ENCODE measurements around the gene PPP1R9A.

Gene PPP1R9A

DNA sequence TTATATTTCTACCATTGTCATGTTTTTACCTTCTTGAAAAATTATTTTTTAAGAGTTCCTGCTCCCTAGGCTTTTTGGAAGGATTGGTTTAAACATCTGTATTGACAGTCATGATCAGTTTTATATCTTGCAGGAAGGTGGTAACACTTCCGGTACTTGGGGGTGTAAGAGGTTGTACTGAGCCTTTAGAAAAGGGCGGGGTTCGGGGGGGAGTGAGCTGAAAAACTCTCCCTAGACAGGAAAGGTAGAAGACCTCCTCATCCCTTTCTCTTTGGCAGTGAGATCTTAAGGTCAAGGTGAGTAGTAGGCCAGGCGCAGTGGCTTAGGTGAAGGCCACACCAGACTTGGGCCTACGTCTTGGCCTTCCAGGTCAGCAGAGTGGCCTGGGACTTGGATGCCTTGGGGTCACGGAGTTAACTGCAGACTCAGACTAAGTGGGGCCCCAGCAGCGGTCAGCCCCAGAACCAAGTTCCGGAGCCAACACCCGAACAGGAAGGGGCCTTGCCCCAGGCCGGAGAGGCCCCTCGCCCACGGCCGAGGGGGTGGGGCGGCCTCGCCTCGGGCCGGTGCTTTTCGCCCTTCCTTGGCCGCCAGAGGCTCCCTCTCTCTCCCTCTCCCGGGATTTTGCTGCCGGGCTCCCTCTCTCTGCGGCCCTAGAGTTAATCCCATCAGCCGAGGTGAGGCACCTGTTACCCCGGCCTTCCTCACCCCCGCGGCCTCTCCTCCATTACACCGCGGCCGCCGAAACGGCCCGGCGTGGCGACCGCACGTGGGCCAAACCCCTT lies at the start of gene PPP1R9A:
TSS of gene PPP1R9A (plus strand) at position 569 of the 785 bp plus-strand sequence. CDS start 2,520 bp downstream, outside the sequence.
- DNase-seq (ENCODE audit: low read depth) = no peak
- Histone ChIP-seq H3K9me3 (ENCODE audit: control insufficient read depth, low read length) (no peaks in the 10 kb centered on the region), H3K36me3 (ENCODE audit: control insufficient read depth, insufficient read depth, low read length, severe bottlenecking) (no peaks in the 10 kb centered on the region), H3K27me3 (replicated peaks; ENCODE audit: control insufficient read depth, insufficient read depth, low read length) (no peaks in the 10 kb centered on the region), H3K4me1 (ENCODE audit: control insufficient read depth, insufficient read depth, low read length) (peaks cover 17% of the 10 kb centered on the region), H3K9ac (ENCODE audit: low read length) (peak within 1 kb of the TSS; percentile 68), H3K4me3 (ENCODE audit: low read length) (peak within 1 kb of the TSS; percentile 87)

DNA sequence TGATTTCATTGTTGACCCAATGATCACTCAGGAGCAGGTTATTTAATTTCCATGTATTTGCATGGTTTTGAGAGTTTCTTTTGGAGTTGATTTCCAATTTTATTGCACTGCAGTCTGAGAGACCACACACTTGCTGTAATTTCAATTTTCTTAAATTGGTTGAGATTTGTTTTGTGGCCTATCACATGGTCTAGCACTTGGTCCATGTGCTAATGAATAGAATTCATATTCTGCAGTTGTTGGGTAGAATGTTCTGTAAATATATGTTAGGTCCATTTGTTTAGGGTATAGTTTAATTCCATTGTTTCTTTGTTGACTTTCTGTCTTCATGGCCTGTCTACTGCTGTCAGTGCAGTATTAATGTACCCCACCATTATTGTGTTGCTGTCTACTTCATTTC lies 36.3 kb upstream of the PPP1R9A start:
- Histone ChIP-seq H3K27me3 (replicated peaks; ENCODE audit: control insufficient read depth, insufficient read depth, low read length) (no peaks in the 10 kb centered on the region), H3K4me1 (ENCODE audit: control insufficient read depth, insufficient read depth, low read length) (no peaks in the 10 kb centered on the region), H3K9me3 (ENCODE audit: control insufficient read depth, low read length) (no peaks in the 10 kb centered on the region), H3K36me3 (ENCODE audit: control insufficient read depth, insufficient read depth, low read length, severe bottlenecking) (no peaks in the 10 kb centered on the region), H3K9ac (ENCODE audit: low read length) (no peak overlapping the region), H3K4me3 (ENCODE audit: low read length) (no peak overlapping the region)
- no peak for DNase-seq (ENCODE audit: low read depth)

- peaks cover 6% of the 10 kb centered on the region for H3K9me3 ChIP-seq (ENCODE audit: control insufficient read depth, low read length)
- no peaks in the 10 kb centered on the region for H3K27me3 ChIP-seq (replicated peaks; ENCODE audit: control insufficient read depth, insufficient read depth, low read length)
- H3K4me1 ChIP-seq (ENCODE audit: control insufficient read depth, insufficient read depth, low read length) = no peaks in the 10 kb centered on the region
- no peak for DNase-seq (ENCODE audit: low read depth)
- H3K9ac ChIP-seq (ENCODE audit: low read length) = no peak overlapping the region
- no peak overlapping the region for H3K4me3 ChIP-seq (ENCODE audit: low read length)
- H3K36me3 ChIP-seq (ENCODE audit: control insufficient read depth, insufficient read depth, low read length, severe bottlenecking) = no peaks in the 10 kb centered on the region
These were observed 34.2 kb upstream of the PPP1R9A start for GRCh38 chr7:94873239-94873638.

DNA sequence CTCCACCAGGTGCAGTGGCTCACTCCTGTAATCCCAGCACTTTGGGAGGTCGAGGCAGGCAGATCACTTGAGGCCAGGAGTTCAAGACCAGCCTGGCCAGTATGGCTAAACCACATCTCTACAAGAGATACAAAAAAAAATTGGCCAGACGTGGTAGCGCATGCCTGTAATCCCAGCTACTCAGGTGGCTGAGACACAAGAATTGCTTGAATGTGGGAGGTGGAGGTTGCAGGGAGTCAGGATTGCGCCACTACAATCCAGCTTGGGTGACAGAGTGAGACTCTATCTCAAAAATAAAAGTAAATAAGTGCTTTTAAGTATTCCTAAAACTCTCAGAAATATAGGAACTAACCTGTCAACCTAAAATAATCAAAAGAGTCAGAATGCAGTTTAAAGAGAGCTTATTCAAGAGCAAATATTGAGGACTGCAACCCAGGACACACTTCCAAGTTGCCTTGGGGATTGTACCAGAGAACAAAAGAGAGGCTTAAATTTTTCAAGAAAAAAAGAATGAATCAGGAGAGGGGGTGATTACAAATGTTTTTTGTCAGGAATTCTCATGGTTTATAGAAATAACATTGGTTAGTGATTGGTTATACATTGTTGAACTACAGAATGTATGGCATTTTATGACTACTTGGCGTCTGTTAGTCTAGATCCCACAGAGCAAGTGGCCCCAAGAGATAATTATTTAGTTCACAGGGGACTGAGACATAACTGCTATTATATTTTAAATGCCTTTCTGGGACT lies 33.2 kb upstream of the PPP1R9A start:
- H3K4me1 ChIP-seq (ENCODE audit: control insufficient read depth, insufficient read depth, low read length) = no peaks in the 10 kb centered on the region
- peaks cover 12% of the 10 kb centered on the region for H3K9me3 ChIP-seq (ENCODE audit: control insufficient read depth, low read length)
- H3K9ac ChIP-seq (ENCODE audit: low read length) = no peak overlapping the region
- no peak overlapping the region for H3K4me3 ChIP-seq (ENCODE audit: low read length)
- H3K27me3 ChIP-seq (replicated peaks; ENCODE audit: control insufficient read depth, insufficient read depth, low read length) = no peaks in the 10 kb centered on the region
- H3K36me3 ChIP-seq (ENCODE audit: control insufficient read depth, insufficient read depth, low read length, severe bottlenecking) = no peaks in the 10 kb centered on the region
- no peak for DNase-seq (ENCODE audit: low read depth)

GRCh38 chr7:94875201-94875600 lies 32.2 kb upstream of the PPP1R9A start:
- Histone ChIP-seq H3K9ac (ENCODE audit: low read length) (no peak overlapping the region), H3K4me3 (ENCODE audit: low read length) (no peak overlapping the region), H3K9me3 (ENCODE audit: control insufficient read depth, low read length) (peaks cover 12% of the 10 kb centered on the region), H3K36me3 (ENCODE audit: control insufficient read depth, insufficient read depth, low read length, severe bottlenecking) (no peaks in the 10 kb centered on the region), H3K4me1 (ENCODE audit: control insufficient read depth, insufficient read depth, low read length) (no peaks in the 10 kb centered on the region), H3K27me3 (replicated peaks; ENCODE audit: control insufficient read depth, insufficient read depth, low read length) (no peaks in the 10 kb centered on the region)
- no peak for DNase-seq (ENCODE audit: low read depth)

- Histone ChIP-seq H3K4me3 (ENCODE audit: low read length) (no peak overlapping the region), H3K4me1 (ENCODE audit: control insufficient read depth, insufficient read depth, low read length) (no peaks in the 10 kb centered on the region), H3K36me3 (ENCODE audit: control insufficient read depth, insufficient read depth, low read length, severe bottlenecking) (no peaks in the 10 kb centered on the region), H3K27me3 (replicated peaks; ENCODE audit: control insufficient read depth, insufficient read depth, low read length) (no peaks in the 10 kb centered on the region), H3K9ac (ENCODE audit: low read length) (no peak overlapping the region), H3K9me3 (ENCODE audit: control insufficient read depth, low read length) (peaks cover 12% of the 10 kb centered on the region)
- no peak for DNase-seq (ENCODE audit: low read depth)
These were observed 29.4 kb upstream of the PPP1R9A start for GRCh38 chr7:94877731-94878670.

DNA sequence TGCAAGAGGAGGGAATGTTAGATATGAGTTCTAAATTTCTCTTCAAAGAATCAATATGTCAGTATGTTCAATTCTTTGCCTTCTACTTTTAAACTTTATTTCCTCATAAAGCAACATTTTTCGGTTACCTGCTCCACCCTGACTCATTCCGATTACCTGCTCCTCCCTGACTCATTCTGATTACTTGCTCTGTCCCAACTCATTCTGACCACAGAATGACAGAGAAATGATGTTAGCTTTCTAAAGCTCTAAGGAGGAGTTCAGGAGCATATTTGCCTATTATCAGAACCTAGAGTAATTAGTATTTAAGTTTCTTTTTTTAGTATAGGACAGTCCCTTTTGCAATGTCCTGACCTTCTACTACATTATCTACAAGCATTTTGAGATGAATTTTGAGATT lies 24.5 kb upstream of the PPP1R9A start:
- H3K4me3 ChIP-seq (ENCODE audit: low read length) = no peak overlapping the region
- H3K27me3 ChIP-seq (replicated peaks; ENCODE audit: control insufficient read depth, insufficient read depth, low read length) = no peaks in the 10 kb centered on the region
- H3K4me1 ChIP-seq (ENCODE audit: control insufficient read depth, insufficient read depth, low read length) = no peaks in the 10 kb centered on the region
- DNase-seq (ENCODE audit: low read depth) = no peak
- H3K9me3 ChIP-seq (ENCODE audit: control insufficient read depth, low read length) = peaks cover 10% of the 10 kb centered on the region
- H3K9ac ChIP-seq (ENCODE audit: low read length) = no peak overlapping the region
- H3K36me3 ChIP-seq (ENCODE audit: control insufficient read depth, insufficient read depth, low read length, severe bottlenecking) = no peaks in the 10 kb centered on the region

- Histone ChIP-seq H3K36me3 (ENCODE audit: control insufficient read depth, insufficient read depth, low read length, severe bottlenecking) (no peaks in the 10 kb centered on the region), H3K4me1 (ENCODE audit: control insufficient read depth, insufficient read depth, low read length) (no peaks in the 10 kb centered on the region), H3K9me3 (ENCODE audit: control insufficient read depth, low read length) (peaks cover 2% of the 10 kb centered on the region), H3K4me3 (ENCODE audit: low read length) (no peak overlapping the region), H3K27me3 (replicated peaks; ENCODE audit: control insufficient read depth, insufficient read depth, low read length) (no peaks in the 10 kb centered on the region), H3K9ac (ENCODE audit: low read length) (no peak overlapping the region)
- DNase-seq (ENCODE audit: low read depth) = no peak
These were observed 23.8 kb upstream of the PPP1R9A start for GRCh38 chr7:94883616-94884015.

DNA sequence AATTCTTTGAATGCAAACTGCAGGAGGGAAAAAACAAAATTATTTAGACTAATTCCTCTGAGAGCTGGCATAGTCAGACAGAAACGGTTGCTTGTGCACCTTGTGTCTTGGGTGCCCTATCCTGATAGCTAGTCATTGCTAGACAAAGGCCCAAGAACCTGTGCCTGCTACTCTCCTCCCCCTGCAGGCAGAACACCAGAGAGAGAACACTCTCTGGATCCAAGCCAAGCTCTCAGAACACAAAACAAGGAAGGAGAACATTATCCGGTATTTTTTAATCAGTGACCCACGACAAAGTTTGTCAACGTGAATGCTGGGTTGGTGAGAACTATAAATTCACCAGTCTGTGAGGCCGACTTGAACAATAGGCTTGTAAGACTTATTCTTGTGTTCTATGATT lies 18.8 kb upstream of the PPP1R9A start:
- H3K4me1 ChIP-seq (ENCODE audit: control insufficient read depth, insufficient read depth, low read length) = no peaks in the 10 kb centered on the region
- no peaks in the 10 kb centered on the region for H3K9me3 ChIP-seq (ENCODE audit: control insufficient read depth, low read length)
- H3K36me3 ChIP-seq (ENCODE audit: control insufficient read depth, insufficient read depth, low read length, severe bottlenecking) = no peaks in the 10 kb centered on the region
- H3K9ac ChIP-seq (ENCODE audit: low read length) = no peak overlapping the region
- H3K4me3 ChIP-seq (ENCODE audit: low read length) = no peak overlapping the region
- H3K27me3 ChIP-seq (replicated peaks; ENCODE audit: control insufficient read depth, insufficient read depth, low read length) = no peaks in the 10 kb centered on the region
- no peak for DNase-seq (ENCODE audit: low read depth)

DNA sequence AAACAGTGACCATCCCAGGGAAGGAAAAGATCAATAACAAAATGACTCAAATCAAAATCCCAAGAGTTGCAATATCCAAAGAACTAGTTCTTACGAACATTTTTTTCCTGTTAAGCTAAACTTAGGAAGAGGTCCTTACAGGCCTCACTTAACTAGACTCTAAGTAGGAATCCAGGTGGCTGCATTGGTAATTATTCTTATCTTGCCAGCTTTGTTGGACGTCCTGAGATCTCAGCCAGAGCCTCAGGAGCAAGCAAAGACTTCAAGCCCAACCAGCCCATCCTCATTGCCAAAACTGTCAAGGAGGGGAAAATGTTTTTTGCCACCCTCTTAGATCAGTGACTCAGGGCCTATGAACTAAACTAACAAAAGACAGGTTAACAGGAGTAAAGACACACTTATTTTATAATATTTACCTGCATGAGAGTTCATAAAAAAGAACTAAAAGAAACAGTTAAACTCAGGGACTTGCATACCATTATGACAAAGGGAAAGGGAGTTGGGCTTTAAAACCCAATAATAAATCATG lies 18.3 kb upstream of the PPP1R9A start:
- H3K4me3 ChIP-seq (ENCODE audit: low read length) = no peak overlapping the region
- no peaks in the 10 kb centered on the region for H3K4me1 ChIP-seq (ENCODE audit: control insufficient read depth, insufficient read depth, low read length)
- no peak for DNase-seq (ENCODE audit: low read depth)
- no peak overlapping the region for H3K9ac ChIP-seq (ENCODE audit: low read length)
- no peaks in the 10 kb centered on the region for H3K9me3 ChIP-seq (ENCODE audit: control insufficient read depth, low read length)
- no peaks in the 10 kb centered on the region for H3K36me3 ChIP-seq (ENCODE audit: control insufficient read depth, insufficient read depth, low read length, severe bottlenecking)
- H3K27me3 ChIP-seq (replicated peaks; ENCODE audit: control insufficient read depth, insufficient read depth, low read length) = no peaks in the 10 kb centered on the region

DNA sequence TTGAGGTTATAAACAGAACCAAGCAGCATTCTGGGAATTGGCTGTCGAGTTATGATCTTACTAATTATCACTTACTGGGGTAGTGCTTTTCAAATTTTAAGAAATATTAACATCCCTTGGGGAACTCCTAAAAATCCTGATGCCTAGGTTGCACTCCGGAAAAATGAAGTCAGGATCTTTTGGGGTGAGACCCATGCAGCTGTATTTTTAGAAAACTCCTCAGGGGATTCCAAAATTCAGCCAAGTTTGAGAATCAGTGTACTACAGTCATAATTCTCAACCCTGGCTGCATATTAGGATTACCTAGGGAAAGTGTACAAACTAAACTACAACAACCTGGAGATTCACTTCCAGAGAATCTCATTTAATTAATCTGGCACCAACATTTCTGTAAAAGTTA lies 17.2 kb upstream of the PPP1R9A start:
- no peaks in the 10 kb centered on the region for H3K9me3 ChIP-seq (ENCODE audit: control insufficient read depth, low read length)
- no peaks in the 10 kb centered on the region for H3K36me3 ChIP-seq (ENCODE audit: control insufficient read depth, insufficient read depth, low read length, severe bottlenecking)
- H3K4me1 ChIP-seq (ENCODE audit: control insufficient read depth, insufficient read depth, low read length) = no peaks in the 10 kb centered on the region
- no peaks in the 10 kb centered on the region for H3K27me3 ChIP-seq (replicated peaks; ENCODE audit: control insufficient read depth, insufficient read depth, low read length)
- H3K9ac ChIP-seq (ENCODE audit: low read length) = no peak overlapping the region
- no peak for DNase-seq (ENCODE audit: low read depth)
- H3K4me3 ChIP-seq (ENCODE audit: low read length) = no peak overlapping the region
